ENCODE measurements around the gene PRR19.

PRR19 gene

GRCh38 chr19:42316223-42317211, 14.6 kb downstream of the PRR19 start:
- H3K27me3 ChIP-seq (ENCODE audit: control insufficient read depth in 1 of 2, insufficient read depth in 1 of 2, low read length in 2 of 2) = peaks cover 47 to 48% of the 10 kb centered on the region in 2 experiments
- H4K8ac ChIP-seq (ENCODE audit: low read length) = no peak overlapping the region
- H2BK120ac ChIP-seq (ENCODE audit: low read depth, low read length) = no peak overlapping the region
- H3K4me1 ChIP-seq (ENCODE audit: control insufficient read depth, insufficient read depth, low read depth, low read length) = peaks cover 9% of the 10 kb centered on the region
- no peak overlapping the region for H3K4me2 ChIP-seq (ENCODE audit: low read length, poor library complexity, severe bottlenecking)
- 72% methylated on average over 25 of the region's 28 CpGs for WGBS
- no peak overlapping the region for H3K4ac ChIP-seq (ENCODE audit: low read depth in 1 of 2, low read length in 2 of 2)
- H3K14ac ChIP-seq (ENCODE audit: low read length in 2 of 2) = no peak overlapping the region
- no peak for DNase-seq
- H2BK12ac ChIP-seq (ENCODE audit: low read length in 2 of 2) = no peak overlapping the region
- H3K36me3 ChIP-seq (ENCODE audit: control insufficient read depth in 1 of 2, insufficient read depth in 2 of 2, low read depth in 1 of 2, low read length in 2 of 2) = no peaks in the 10 kb centered on the region
- H3K9me3 ChIP-seq (ENCODE audit: control insufficient read depth, low read length) = no peaks in the 10 kb centered on the region
- no peaks in the 10 kb centered on the region for H3K79me1 ChIP-seq (replicated peaks; ENCODE audit: low read length, poor library complexity, severe bottlenecking)
- no peak overlapping the region for H3K18ac ChIP-seq (ENCODE audit: low read depth in 1 of 2, low read length in 2 of 2)
- H4K91ac ChIP-seq (ENCODE audit: low read length) = no peak overlapping the region
- H3K4me3 ChIP-seq (ENCODE audit: insufficient read depth in 1 of 2, low read depth in 1 of 2, low read length in 2 of 2) = no peak overlapping the region
- H3K23ac ChIP-seq (ENCODE audit: low read length in 2 of 2) = no peak overlapping the region
- H2AK5ac ChIP-seq (ENCODE audit: low read length, severe bottlenecking) = no peak overlapping the region
- H3K27ac ChIP-seq (ENCODE audit: low read length, poor library complexity, severe bottlenecking) = no peak overlapping the region
- H2AFZ ChIP-seq (ENCODE audit: low read depth, low read length) = no peak overlapping the region
- H2BK15ac ChIP-seq (ENCODE audit: low read depth, poor library complexity, severe bottlenecking) = no peak overlapping the region
- H2BK5ac ChIP-seq (ENCODE audit: low read depth, low read length, poor library complexity, severe bottlenecking) = no peak overlapping the region
- no peak overlapping the region for H3K9ac ChIP-seq (ENCODE audit: low read length)

GRCh38 chr19:42317535-42317934, 15.6 kb downstream of the PRR19 start:
- Histone ChIP-seq H3K4me1 (ENCODE audit: control insufficient read depth, insufficient read depth, low read depth, low read length) (peaks cover 9% of the 10 kb centered on the region), H3K4me3 (ENCODE audit: insufficient read depth in 1 of 2, low read depth in 1 of 2, low read length in 2 of 2) (no peak overlapping the region), H3K23ac (ENCODE audit: low read length in 2 of 2) (no peak overlapping the region), H4K91ac (ENCODE audit: low read length) (no peak overlapping the region), H3K36me3 (ENCODE audit: control insufficient read depth in 1 of 2, insufficient read depth in 2 of 2, low read depth in 1 of 2, low read length in 2 of 2) (no peaks in the 10 kb centered on the region), H3K4me2 (ENCODE audit: low read length, poor library complexity, severe bottlenecking) (no peak overlapping the region), H3K27me3 (ENCODE audit: control insufficient read depth in 1 of 2, insufficient read depth in 1 of 2, low read length in 2 of 2) (peaks cover 49% of the 10 kb centered on the region in 2 experiments), H2BK12ac (ENCODE audit: low read length in 2 of 2) (no peak overlapping the region), H4K8ac (ENCODE audit: low read length) (no peak overlapping the region), H3K18ac (ENCODE audit: low read depth in 1 of 2, low read length in 2 of 2) (no peak overlapping the region), H2BK5ac (ENCODE audit: low read depth, low read length, poor library complexity, severe bottlenecking) (no peak overlapping the region), H3K9ac (ENCODE audit: low read length) (no peak overlapping the region), H3K9me3 (ENCODE audit: control insufficient read depth, low read length) (no peaks in the 10 kb centered on the region), H3K4ac (ENCODE audit: low read depth in 1 of 2, low read length in 2 of 2) (no peak overlapping the region), H2AK5ac (ENCODE audit: low read length, severe bottlenecking) (no peak overlapping the region), H2BK120ac (ENCODE audit: low read depth, low read length) (no peak overlapping the region), H2BK15ac (ENCODE audit: low read depth, poor library complexity, severe bottlenecking) (no peak overlapping the region), H3K14ac (ENCODE audit: low read length in 2 of 2) (no peak overlapping the region), H3K79me1 (replicated peaks; ENCODE audit: low read length, poor library complexity, severe bottlenecking) (no peaks in the 10 kb centered on the region), H2AFZ (ENCODE audit: low read depth, low read length) (no peak overlapping the region), H3K27ac (ENCODE audit: low read length, poor library complexity, severe bottlenecking) (no peak overlapping the region)
- 87% methylated on average over 13 of the region's 13 CpGs for WGBS
- DNase-seq = no peak

GRCh38 chr19:42322305-42322704, 20.4 kb downstream of the PRR19 start:
- no peak overlapping the region for H4K91ac ChIP-seq (ENCODE audit: low read length)
- no peak overlapping the region for H3K18ac ChIP-seq (ENCODE audit: low read depth in 1 of 2, low read length in 2 of 2)
- 86% methylated on average over 9 of the region's 9 CpGs for WGBS
- H2AK5ac ChIP-seq (ENCODE audit: low read length, severe bottlenecking) = no peak overlapping the region
- H3K27ac ChIP-seq (ENCODE audit: low read length, poor library complexity, severe bottlenecking) = no peak overlapping the region
- H2BK120ac ChIP-seq (ENCODE audit: low read depth, low read length) = no peak overlapping the region
- no peak overlapping the region for H4K8ac ChIP-seq (ENCODE audit: low read length)
- no peak overlapping the region for H3K4me2 ChIP-seq (ENCODE audit: low read length, poor library complexity, severe bottlenecking)
- H3K4me3 ChIP-seq (ENCODE audit: insufficient read depth in 1 of 2, low read depth in 1 of 2, low read length in 2 of 2) = no peak overlapping the region
- H2BK15ac ChIP-seq (ENCODE audit: low read depth, poor library complexity, severe bottlenecking) = no peak overlapping the region
- peaks cover 34 to 40% of the 10 kb centered on the region in 2 experiments for H3K27me3 ChIP-seq (ENCODE audit: control insufficient read depth in 1 of 2, insufficient read depth in 1 of 2, low read length in 2 of 2)
- no peaks in the 10 kb centered on the region for H3K36me3 ChIP-seq (ENCODE audit: control insufficient read depth in 1 of 2, insufficient read depth in 2 of 2, low read depth in 1 of 2, low read length in 2 of 2)
- no peak overlapping the region for H3K23ac ChIP-seq (ENCODE audit: low read length in 2 of 2)
- no peak overlapping the region for H2BK12ac ChIP-seq (ENCODE audit: low read length in 2 of 2)
- H2BK5ac ChIP-seq (ENCODE audit: low read depth, low read length, poor library complexity, severe bottlenecking) = no peak overlapping the region
- no peak overlapping the region for H3K4ac ChIP-seq (ENCODE audit: low read depth in 1 of 2, low read length in 2 of 2)
- DNase-seq = no peak
- H3K4me1 ChIP-seq (ENCODE audit: control insufficient read depth, insufficient read depth, low read depth, low read length) = peaks cover 25% of the 10 kb centered on the region
- H2AFZ ChIP-seq (ENCODE audit: low read depth, low read length) = no peak overlapping the region
- H3K79me1 ChIP-seq (replicated peaks; ENCODE audit: low read length, poor library complexity, severe bottlenecking) = peaks cover 16% of the 10 kb centered on the region
- H3K9ac ChIP-seq (ENCODE audit: low read length) = no peak overlapping the region
- H3K9me3 ChIP-seq (ENCODE audit: control insufficient read depth, low read length) = no peaks in the 10 kb centered on the region
- no peak overlapping the region for H3K14ac ChIP-seq (ENCODE audit: low read length in 2 of 2)

GRCh38 chr19:42323473-42323851, 21.5 kb downstream of the PRR19 start:
- H2BK120ac ChIP-seq (ENCODE audit: low read depth, low read length) = no peak overlapping the region
- H3K9ac ChIP-seq (ENCODE audit: low read length) = no peak overlapping the region
- H2BK5ac ChIP-seq (ENCODE audit: low read depth, low read length, poor library complexity, severe bottlenecking) = no peak overlapping the region
- H4K91ac ChIP-seq (ENCODE audit: low read length) = no peak overlapping the region
- H3K4me2 ChIP-seq (ENCODE audit: low read length, poor library complexity, severe bottlenecking) = no peak overlapping the region
- no peaks in the 10 kb centered on the region for H3K36me3 ChIP-seq (ENCODE audit: control insufficient read depth in 1 of 2, insufficient read depth in 2 of 2, low read depth in 1 of 2, low read length in 2 of 2)
- no peak overlapping the region for H2AK5ac ChIP-seq (ENCODE audit: low read length, severe bottlenecking)
- no peak overlapping the region for H3K18ac ChIP-seq (ENCODE audit: low read depth in 1 of 2, low read length in 2 of 2)
- peaks cover 28% of the 10 kb centered on the region for H3K4me1 ChIP-seq (ENCODE audit: control insufficient read depth, insufficient read depth, low read depth, low read length)
- no peak overlapping the region for H3K23ac ChIP-seq (ENCODE audit: low read length in 2 of 2)
- 14% methylated on average over 23 of the region's 29 CpGs for WGBS
- no peak overlapping the region for H3K27ac ChIP-seq (ENCODE audit: low read length, poor library complexity, severe bottlenecking)
- no peak overlapping the region for H2BK12ac ChIP-seq (ENCODE audit: low read length in 2 of 2)
- H2AFZ ChIP-seq (ENCODE audit: low read depth, low read length) = no peak overlapping the region
- H2BK15ac ChIP-seq (ENCODE audit: low read depth, poor library complexity, severe bottlenecking) = no peak overlapping the region
- no peak overlapping the region for H3K14ac ChIP-seq (ENCODE audit: low read length in 2 of 2)
- no peak overlapping the region for H3K4ac ChIP-seq (ENCODE audit: low read depth in 1 of 2, low read length in 2 of 2)
- no peak overlapping the region for H4K8ac ChIP-seq (ENCODE audit: low read length)
- H3K4me3 ChIP-seq (ENCODE audit: insufficient read depth in 1 of 2, low read depth in 1 of 2, low read length in 2 of 2) = no peak overlapping the region
- no peaks in the 10 kb centered on the region for H3K9me3 ChIP-seq (ENCODE audit: control insufficient read depth, low read length)
- H3K27me3 ChIP-seq (ENCODE audit: control insufficient read depth in 1 of 2, insufficient read depth in 1 of 2, low read length in 2 of 2) = peaks cover 34 to 40% of the 10 kb centered on the region in 2 experiments
- DNase-seq = no peak
- H3K79me1 ChIP-seq (replicated peaks; ENCODE audit: low read length, poor library complexity, severe bottlenecking) = peaks cover 24% of the 10 kb centered on the region
